ENCODE results near the gene EIPR1. TPM values are rescaled to one million over a fixed set of nuclear protein-coding genes. Genes with fewer than 3 reads are reported as not detected.

EIPR1 gene
- total and polyA plus RNA-seq, 10 of the 15 experiments (the other 5 are each of a cell fraction or from before 2014, with no cell fraction given): 23.6 to 61.2 (median 42.2) TPM

- WGBS (ENCODE audit: insufficient coverage, insufficient replicate concordance, low lambda C conversion rate, missing lambda C conversion rate): 88% methylated on average over 13 of the region's 13 CpGs
- no TSS peak for BruUV-seq (replicated peaks)
These were observed 89.7 kb downstream of the EIPR1 start for GRCh38 chr2:3287896-3288295.

More at GRCh38 chr2:3287896-3288295, 89.7 kb downstream of the EIPR1 start:
- no peak overlapping the region for H3K4me2 ChIP-seq (ENCODE audit: control insufficient read depth, insufficient read depth)
- no peaks in the 10 kb centered on the region for H4K20me1 ChIP-seq (ENCODE audit: control insufficient read depth, insufficient read depth)
- ATAC-seq: no peak
- no peak overlapping the region for H3K4me3 ChIP-seq
- no peak overlapping the region for H2AFZ ChIP-seq (ENCODE audit: control insufficient read depth, low read depth, low read length)
- intact Hi-C loops (cut with micrococcal nuclease; ENCODE audit: unreplicated experiment): no loop called here
- no peak overlapping the region for H3K9ac ChIP-seq (ENCODE audit: control insufficient read depth, insufficient read depth, low read length)
- SMC1A ChIA-PET (ENCODE audit: uncharacterized antibody, unreplicated experiment): interaction anchor here (1.2 kb wide), 1 partner anchor 72 kb away, joined by 3 read pairs; no protein-coding TSS in a partner anchor
- no peak overlapping the region for H3K27ac ChIP-seq (ENCODE audit: control insufficient read depth, insufficient read depth)
- no peaks in the 10 kb centered on the region for H3K4me1 ChIP-seq (ENCODE audit: control insufficient read depth, insufficient read depth, low read length)
- RAD21 ChIA-PET (ENCODE audit: unreplicated experiment): no interaction called here
- no peaks in the 10 kb centered on the region; a peak in 1 of 4 replicates for H3K36me3 ChIP-seq (ENCODE audit: control insufficient read depth in 2 of 2, insufficient read depth in 2 of 2, low read length in 1 of 2)
- no peaks in the 10 kb centered on the region for H3K27me3 ChIP-seq (replicated peaks in 1 of 2; ENCODE audit: control insufficient read depth in 2 of 2, insufficient read depth in 2 of 2, low read length in 1 of 2)
- FAIRE-seq: no peak
- DNase-seq (ENCODE audit: low read depth, low spot score): no peak
- in situ Hi-C loops (cut with MboI): no loop called here
- no peaks in the 10 kb centered on the region for H3K79me2 ChIP-seq (ENCODE audit: control insufficient read depth, insufficient read depth, low read length)
- POLR2A ChIA-PET: no interaction called here
- TF ChIP-seq NRF1 (conservative IDR thresholded peaks at IDR 0.05; ENCODE audit: low read depth, low read length) (no peak), BACH1 (IDR thresholded peaks at IDR 0.05; ENCODE audit: borderline replicate concordance) (no peak), FOXK2 (IDR thresholded peaks at IDR 0.05) (no peak), MLLT1 (IDR thresholded peaks at IDR 0.05) (no peak), CHD1 (IDR thresholded peaks at IDR 0.05; ENCODE audit: low read depth, low read length) (no peak), BRCA1 (IDR thresholded peaks at IDR 0.05; ENCODE audit: low read depth, low read length) (no peak), ZNF217 (IDR thresholded peaks at IDR 0.05) (no peak), IRF4 (IDR thresholded peaks at IDR 0.05; ENCODE audit: low read depth, low read length) (no peak), RAD21 (IDR thresholded peaks at IDR 0.05; ENCODE audit: insufficient read depth, low read depth, low read length) (no peak), HDGF (IDR thresholded peaks at IDR 0.05) (no peak), TBL1XR1 (IDR thresholded peaks at IDR 0.05; ENCODE audit: low read depth, low read length) (no peak), HDAC2 (IDR thresholded peaks at IDR 0.05) (no peak), E2F4 (IDR thresholded peaks at IDR 0.05; ENCODE audit: low read depth, low read length) (no peak), BCL11A (IDR thresholded peaks at IDR 0.05; ENCODE audit: low read depth, low read length) (no peak), CTCF (IDR thresholded peaks at IDR 0.05 in 2 of 3, conservative IDR thresholded peaks at IDR 0.05 in 1 of 3; ENCODE audit: control insufficient read depth in 2 of 3, extremely low read depth in 1 of 3, insufficient read depth in 1 of 3, low read depth in 3 of 3, low read length in 3 of 3) (no peak), NFYA (IDR thresholded peaks at IDR 0.05; ENCODE audit: borderline replicate concordance, low read depth, low read length) (no peak), HDAC6 (IDR thresholded peaks at IDR 0.05; ENCODE audit: unreplicated experiment) (no peak), CHD4 (IDR thresholded peaks at IDR 0.05) (no peak), CREB1 (IDR thresholded peaks at IDR 0.05; ENCODE audit: low read depth) (no peak)
- CTCF ChIA-PET: no interaction called here
- H3K9me3 ChIP-seq (replicated peaks; ENCODE audit: control insufficient read depth, insufficient read depth, low read length): no peaks in the 10 kb centered on the region; the same call in 2 of the 3 replicates
